HG02678 (cell line): ENCODE measurements around the gene NKAIN1.

Experiments used
- ATAC-seq: cut with Tn5 transposase; IDR thresholded peaks from one replicate; pipeline ENCODE4 v1.9.1; 2021; ENCODE audit warnings: mild to moderate bottlenecking, moderate library complexity; ENCODE audit not compliant: unreplicated experiment

NKAIN1 gene

GRCh38 chr1:31234123-31234708 is 5.5 kb downstream of the NKAIN1 start:
- no peak for ATAC-seq

- no peak for ATAC-seq
Measured at GRCh38 chr1:31232689-31233088, 7.0 kb downstream of the NKAIN1 start.

- ATAC-seq: no peak
Measured at GRCh38 chr1:31231802-31232201, 7.9 kb downstream of the NKAIN1 start.

GRCh38 chr1:31230378-31230777 is 9.3 kb downstream of the NKAIN1 start:
- no peak for ATAC-seq

- no peak for ATAC-seq
Measured at GRCh38 chr1:31228986-31229385, 10.7 kb downstream of the NKAIN1 start.

GRCh38 chr1:31227891-31228568 is 11.7 kb downstream of the NKAIN1 start:
- ATAC-seq: no peak

- ATAC-seq: no peak
Measured at GRCh38 chr1:31224068-31224467, 15.6 kb downstream of the NKAIN1 start.

- ATAC-seq: no peak
Measured at GRCh38 chr1:31222176-31222575, 17.5 kb downstream of the NKAIN1 start.

- no peak for ATAC-seq
Measured at GRCh38 chr1:31221072-31221471, 18.6 kb downstream of the NKAIN1 start.

GRCh38 chr1:31219489-31219888 is 20.2 kb downstream of the NKAIN1 start:
- ATAC-seq: no peak

GRCh38 chr1:31218705-31219104 is 21.0 kb downstream of the NKAIN1 start:
- no peak for ATAC-seq

GRCh38 chr1:31216016-31216415 is 23.7 kb downstream of the NKAIN1 start:
- ATAC-seq: no peak

GRCh38 chr1:31215065-31215570 is 24.6 kb downstream of the NKAIN1 start:
- ATAC-seq: no peak

- ATAC-seq: no peak
Measured at GRCh38 chr1:31214316-31215064, 25.2 kb downstream of the NKAIN1 start.

- no peak for ATAC-seq
Measured at GRCh38 chr1:31208361-31208945, 31.2 kb downstream of the NKAIN1 start.

- ATAC-seq: no peak
Measured at GRCh38 chr1:31207569-31207968, 32.1 kb downstream of the NKAIN1 start.

GRCh38 chr1:31207046-31207445 is 32.6 kb downstream of the NKAIN1 start:
- no peak for ATAC-seq

GRCh38 chr1:31203215-31203614 is 36.5 kb downstream of the NKAIN1 start:
- ATAC-seq: no peak

- ATAC-seq: no peak
Measured at GRCh38 chr1:31201931-31202360, 37.7 kb downstream of the NKAIN1 start.

GRCh38 chr1:31199949-31200348 is 39.7 kb downstream of the NKAIN1 start:
- no peak for ATAC-seq

- no peak for ATAC-seq
Measured at GRCh38 chr1:31199236-31199790, 40.4 kb downstream of the NKAIN1 start.
